GM12892 (cell line): ENCODE data around the gene FBXO22.

ENCODE experiments used
- DNase-seq: peaks from one replicate; pipeline ENCODE4 v3.0.0; 2011; ENCODE audit not compliant: insufficient read length
- FAIRE-seq: peaks from 2 replicates; lab custom pipeline; 2011; peaks lifted over from hg19 to GRCh38; lab: Jason Lieb, UNC
- POLR2A ChIP-seq: IDR thresholded peaks from 2 replicates; pipeline ENCODE4 v1.6.1; 2011; ENCODE audit warnings: low read depth, low read length, control low read depth
- POLR2AphosphoS5 ChIP-seq: IDR thresholded peaks from 2 replicates; pipeline ENCODE4 v1.6.1; 2011; ENCODE audit warnings: low read depth, low read length, control low read depth
- TAF1 ChIP-seq: IDR thresholded peaks from 2 replicates; pipeline ENCODE4 v1.6.1; 2011; ENCODE audit warnings: low read depth, mild to moderate bottlenecking, control low read depth, low read length, borderline replicate concordance

Gene FBXO22

DNA sequence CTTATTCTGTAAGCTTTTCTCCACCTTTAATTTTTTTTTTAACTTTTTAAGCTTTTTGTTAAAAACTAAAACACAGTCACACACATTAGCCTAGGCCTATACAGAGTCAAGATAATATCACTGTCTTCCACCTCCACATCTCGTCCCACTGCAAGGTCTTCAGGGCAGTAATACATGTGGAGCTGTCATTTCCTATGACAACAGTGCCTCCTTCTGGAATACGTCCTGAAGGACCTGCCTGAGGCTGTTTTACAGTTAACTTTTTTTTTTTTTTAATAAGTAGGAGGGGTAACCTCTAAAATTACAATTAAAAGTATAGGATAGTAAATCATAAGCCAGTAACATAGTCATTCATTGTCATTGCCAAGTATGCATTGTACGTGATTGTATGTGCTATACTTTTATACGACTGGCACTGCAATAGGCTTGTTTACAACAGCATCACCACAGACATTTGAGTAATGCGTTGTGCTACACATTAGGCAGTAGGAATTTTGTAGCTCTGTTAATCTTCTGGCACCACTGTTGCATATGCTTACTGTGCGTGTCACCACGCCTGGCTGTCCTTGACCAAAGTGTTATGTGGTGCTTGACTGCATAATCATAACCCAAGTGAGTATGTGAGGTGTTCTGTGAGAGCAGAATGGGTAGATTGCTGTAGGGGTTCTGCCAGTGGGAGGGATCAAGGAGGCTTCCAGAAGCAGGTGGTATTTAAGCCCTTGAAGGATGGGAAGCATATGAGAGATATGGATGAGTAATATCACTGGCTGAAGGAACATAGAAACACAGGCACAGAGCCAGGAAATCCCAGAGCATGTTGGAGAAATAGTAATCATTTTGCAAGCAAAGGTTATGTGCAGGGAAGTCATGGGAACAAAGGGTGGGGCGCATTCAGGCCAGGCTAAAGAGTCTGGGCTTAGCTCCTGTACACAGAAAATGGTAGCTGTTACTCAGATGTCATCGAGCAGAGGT, 18.3 kb downstream of the FBXO22 start:
- no peak for DNase-seq
- TF ChIP-seq POLR2A (no peak), POLR2AphosphoS5 (no peak), TAF1 (no peak)

DNA sequence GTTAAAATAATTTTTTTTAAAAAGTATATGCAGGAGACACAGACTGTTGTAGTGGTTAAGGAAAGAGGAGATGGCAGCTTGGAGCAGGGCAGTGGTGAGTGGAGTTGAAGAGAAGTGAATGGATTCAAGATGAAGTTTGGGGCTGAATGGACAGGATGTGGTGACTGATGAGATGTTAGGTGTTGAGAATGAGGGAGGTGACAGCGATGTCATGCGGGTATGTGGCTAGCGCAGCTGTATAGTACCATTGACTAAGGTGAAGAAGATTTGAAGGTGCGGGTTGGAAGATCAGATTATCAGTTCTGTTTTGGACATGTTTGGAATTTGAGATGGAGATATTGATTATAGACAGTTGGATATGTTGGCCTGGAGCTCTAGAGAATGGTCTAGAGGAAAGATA, 20.1 kb downstream of the FBXO22 start:
- DNase-seq (no peak), FAIRE-seq (no peak)
- no peak for TF ChIP-seq POLR2A
- no peak for TF ChIP-seq POLR2AphosphoS5
- no peak for TF ChIP-seq TAF1

More for the DNA sequence above, 18.3 kb downstream of the FBXO22 start:
- FAIRE-seq = no peak

DNA sequence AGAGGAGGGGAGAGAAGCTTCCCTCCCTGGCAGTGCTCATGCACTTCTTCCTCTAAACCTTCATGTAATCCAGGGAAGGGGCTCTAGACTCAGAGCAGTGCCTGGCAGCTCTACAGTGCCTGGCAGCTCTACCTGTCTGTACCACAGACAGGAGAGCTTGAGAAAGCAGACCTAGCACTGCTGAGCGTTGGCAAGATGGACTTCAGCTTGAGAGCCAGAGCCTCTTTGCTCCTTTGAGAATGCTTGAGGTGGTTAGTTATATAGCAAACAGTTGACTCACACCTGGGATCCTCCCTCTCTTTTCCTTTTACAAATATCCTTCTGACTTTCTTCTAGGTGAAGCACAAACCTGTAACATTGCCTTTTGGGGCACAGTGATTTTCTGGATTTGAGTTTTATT, 20.9 kb downstream of the FBXO22 start:
- no peak for DNase-seq
- FAIRE-seq = no peak
- TF ChIP-seq POLR2AphosphoS5 = no peak
- TF ChIP-seq TAF1 = no peak
- TF ChIP-seq POLR2A = no peak

DNA sequence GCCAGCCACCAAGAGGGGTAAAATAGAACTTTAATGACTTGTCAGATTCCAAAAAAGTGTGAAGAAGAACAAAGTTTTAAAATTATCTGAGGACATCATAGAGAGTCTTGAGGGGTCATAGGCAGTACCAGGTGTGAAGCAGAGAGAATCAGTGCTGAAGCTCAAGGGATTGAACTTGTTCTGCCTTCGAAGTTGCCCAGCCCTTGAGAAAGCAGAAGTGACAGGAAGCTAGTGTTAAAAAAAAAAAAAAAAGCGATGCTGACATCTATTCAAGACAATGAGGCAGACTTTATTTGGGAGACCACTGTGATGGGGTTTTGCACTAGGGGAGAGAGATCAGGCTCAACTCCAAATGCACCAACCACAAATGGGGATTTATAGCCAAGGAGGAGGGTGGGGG, 21.8 kb downstream of the FBXO22 start:
- FAIRE-seq (no peak), DNase-seq (no peak)
- no peak for TF ChIP-seq POLR2AphosphoS5
- TF ChIP-seq POLR2A = no peak
- no peak for TF ChIP-seq TAF1

DNA sequence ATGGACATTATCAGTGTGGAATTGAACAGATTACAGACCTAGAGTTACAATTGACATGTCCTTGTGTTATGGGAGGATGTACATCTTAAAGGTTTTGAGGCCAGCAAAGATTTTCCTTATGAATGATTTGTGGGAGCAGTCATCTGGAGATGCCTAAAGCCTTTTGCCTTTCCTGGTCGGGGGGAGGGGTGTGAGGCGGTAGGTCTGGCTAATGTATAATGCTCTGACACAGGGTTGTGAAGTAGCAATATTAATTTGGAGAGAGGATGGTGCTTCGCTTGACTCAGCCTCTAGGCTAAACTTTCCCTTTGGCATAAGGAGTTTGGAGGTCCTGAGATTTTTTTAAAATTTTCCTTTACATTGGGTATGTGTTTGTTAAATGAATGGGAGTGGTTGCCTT, 23.3 kb downstream of the FBXO22 start:
- TF ChIP-seq TAF1 (no peak), POLR2AphosphoS5 (no peak), POLR2A (no peak)
- FAIRE-seq (no peak), DNase-seq (no peak)

DNA sequence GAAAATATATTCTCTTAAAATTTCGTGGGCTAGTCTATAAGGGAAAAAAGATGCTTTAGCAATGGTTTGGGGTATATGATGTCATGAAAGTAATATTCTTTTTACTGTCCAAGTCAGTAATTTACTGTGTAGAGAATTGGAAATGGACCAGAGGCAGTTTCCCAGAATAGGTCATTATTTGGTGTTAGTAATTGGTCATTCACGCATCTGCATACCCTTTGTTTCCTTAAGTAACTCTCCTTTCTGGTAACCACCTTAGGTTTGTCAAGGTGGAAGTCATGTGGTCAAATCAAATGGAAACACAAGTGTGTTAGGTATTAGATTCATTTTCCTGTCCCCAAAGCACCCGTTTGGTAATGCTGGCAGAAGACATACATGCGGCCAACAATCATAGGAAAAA, 23.9 kb downstream of the FBXO22 start:
- TF ChIP-seq POLR2AphosphoS5 (no peak), POLR2A (no peak), TAF1 (no peak)
- no peak for FAIRE-seq

DNA sequence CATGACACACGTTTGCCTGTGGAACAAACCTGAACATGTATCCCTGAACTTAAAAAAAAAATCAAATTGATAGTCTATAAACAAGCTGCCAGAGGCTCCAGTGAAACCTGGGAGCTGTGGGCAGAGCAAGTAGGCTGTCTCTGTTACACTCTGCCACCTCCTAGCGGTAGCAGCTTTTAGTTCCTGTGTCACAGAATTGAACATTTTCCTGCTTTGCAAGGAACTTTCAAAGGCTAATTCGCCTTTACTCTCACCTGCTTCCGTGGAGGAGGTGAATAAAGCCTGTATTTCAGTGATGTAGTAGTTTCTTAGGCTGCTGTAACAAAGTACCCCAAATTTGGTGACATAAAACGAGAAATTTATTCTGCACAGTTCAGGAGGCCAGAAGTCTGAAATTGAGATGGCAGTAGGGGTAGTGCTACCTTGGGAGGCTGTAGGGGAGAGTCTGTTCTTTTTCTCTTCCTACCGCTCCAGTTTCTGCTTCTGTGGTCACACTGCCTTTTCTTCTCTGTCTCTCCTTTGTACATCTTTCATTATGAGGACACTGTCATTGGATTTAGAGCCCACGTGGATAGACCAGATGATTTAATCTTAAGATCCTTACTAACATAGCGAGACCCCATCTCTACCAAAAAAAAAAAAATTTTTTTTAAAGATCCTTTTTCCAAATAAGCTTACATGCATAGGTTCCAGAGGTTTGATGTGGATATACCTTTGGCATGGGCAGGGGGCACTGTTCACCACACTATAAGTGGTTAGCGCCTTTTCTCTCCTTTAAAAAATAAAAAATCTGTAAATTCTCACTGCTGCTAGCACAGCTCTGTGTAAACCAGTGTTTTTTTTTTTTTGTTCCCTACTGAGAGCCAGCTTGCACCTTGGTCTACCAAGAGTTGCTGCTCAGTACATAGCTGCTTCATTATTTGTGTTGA, 25.3 kb downstream of the FBXO22 start:
- no peak for TF ChIP-seq TAF1
- no peak for TF ChIP-seq POLR2AphosphoS5
- DNase-seq (no peak), FAIRE-seq (peak; percentile 85)

More for the DNA sequence above, 23.9 kb downstream of the FBXO22 start:
- no peak for DNase-seq

DNA sequence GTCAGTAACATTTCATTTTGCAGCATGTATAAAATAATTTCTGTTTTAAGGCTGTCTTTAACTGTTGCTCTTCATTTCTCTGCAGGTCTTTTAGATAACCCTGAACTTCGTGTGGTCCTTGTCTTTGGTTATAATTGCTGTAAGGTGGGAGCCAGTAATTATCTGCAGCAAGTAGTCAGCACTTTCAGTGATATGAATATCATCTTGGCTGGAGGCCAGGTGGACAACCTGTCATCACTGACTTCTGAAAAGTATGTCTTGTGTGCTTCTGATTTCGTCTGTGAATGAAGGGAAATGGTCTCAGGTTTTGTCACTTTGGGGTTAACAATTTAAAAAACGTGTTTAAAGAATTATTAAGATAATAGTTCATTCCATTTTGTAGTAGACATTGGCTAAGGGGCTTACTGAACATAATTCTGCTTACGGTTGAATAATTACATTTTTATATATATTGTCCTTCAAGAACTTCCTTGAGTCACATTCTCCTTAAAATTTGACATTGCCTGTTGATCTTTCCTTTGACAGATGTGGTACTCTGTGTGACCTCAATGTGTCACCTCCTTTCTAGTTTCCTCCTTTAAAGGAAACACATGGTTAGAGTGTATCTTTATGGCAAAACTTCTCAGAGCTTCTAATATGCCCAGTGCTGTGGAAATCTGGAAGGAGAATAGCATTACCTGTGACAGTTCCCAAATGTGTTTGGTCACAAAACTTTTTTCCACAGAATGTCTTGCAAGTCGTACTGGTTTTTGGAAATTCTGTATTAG, 26.3 kb downstream of the FBXO22 start:
- TF ChIP-seq TAF1 (no peak), POLR2A (no peak), POLR2AphosphoS5 (no peak)
- no peak for DNase-seq
- FAIRE-seq = no peak

DNA sequence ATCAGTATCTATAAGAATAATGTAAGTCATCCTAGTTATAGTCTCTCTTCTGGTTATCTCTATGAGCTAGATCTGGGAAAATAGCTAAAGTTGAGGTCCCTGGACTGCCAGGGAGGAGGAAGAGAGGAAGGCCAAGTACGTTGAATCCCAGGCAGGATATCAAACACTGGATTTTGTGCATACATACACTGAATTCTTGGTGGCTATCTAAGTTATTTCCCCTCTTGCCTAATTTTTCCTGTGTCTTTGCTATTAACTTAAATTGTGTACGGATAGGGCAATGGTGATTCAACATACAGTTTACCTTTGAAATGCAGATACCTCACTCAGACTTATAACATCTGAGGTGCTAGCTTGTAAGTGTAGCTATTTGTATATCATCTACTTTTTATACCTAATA, 27.2 kb downstream of the FBXO22 start:
- FAIRE-seq = no peak
- no peak for DNase-seq
- TF ChIP-seq POLR2AphosphoS5 = no peak
- TF ChIP-seq TAF1 = no peak
- TF ChIP-seq POLR2A = no peak

DNA sequence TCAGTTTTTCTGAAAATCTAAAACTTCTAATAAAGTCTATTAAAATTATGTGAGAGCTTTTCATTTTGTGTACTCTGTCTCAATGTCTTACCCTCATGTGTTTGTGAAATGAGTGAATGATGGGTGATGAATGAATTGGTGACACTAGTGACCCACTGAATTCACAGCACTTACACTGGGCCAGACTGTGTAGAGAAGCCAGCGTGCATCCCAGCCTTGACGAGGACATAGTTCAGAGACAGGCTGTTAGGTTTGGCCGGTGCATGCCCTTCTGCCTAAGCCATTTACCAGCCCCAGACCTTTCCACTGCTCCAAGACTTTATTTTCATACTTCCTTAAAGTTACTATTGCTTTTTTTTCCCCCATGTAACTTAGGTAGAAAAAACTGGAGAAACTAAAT, 38.8 kb downstream of the FBXO22 start:
- FAIRE-seq = no peak
- TF ChIP-seq POLR2A = no peak
- TF ChIP-seq TAF1 = no peak
- TF ChIP-seq POLR2AphosphoS5 = no peak
- no peak for DNase-seq

DNA sequence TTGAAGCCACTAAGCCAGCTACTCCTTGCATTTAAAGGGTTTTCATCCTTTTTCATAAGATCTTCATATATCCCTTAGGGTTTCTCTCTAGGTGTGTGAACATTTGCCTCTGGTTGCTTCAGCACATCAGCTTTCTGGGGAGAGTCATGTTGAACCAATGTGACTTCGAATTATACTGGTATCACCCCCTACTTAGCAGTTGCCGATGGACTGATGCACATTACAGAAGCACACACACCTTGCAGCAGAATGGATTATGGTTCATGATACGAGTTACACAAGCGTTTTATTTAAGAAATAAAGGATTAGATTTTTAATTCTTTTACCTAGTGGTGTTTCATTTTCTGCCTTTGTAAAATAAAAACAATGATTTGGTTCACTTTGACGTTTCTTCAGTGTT, 39.6 kb downstream of the FBXO22 start:
- no peak for DNase-seq
- no peak for FAIRE-seq
- no peak for TF ChIP-seq POLR2A
- no peak for TF ChIP-seq TAF1
- TF ChIP-seq POLR2AphosphoS5 = no peak

DNA sequence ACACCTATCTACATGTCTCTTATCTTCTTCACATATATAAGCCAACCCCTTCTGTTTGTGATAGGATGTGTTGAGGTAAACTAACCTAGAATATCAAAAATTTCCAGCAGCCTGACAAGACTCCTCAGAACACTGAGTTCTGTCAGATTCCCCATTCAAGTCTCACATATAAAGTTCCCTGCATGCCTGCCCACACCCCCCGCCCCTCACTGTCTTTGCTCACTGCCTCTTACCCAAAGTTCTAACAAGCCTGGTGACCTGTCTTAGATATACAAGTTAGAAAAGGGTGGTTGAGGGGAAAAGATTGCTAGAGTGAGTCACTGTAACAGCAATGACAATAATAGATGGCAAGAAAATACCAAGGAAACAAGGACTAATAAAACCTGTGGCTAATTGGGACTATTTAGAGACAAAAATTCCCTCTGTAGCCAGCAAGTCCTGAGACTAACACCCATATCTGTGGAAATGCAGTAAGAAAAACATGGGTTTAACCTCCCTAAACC, 40.1 kb downstream of the FBXO22 start:
- FAIRE-seq (no peak), DNase-seq (no peak)
- TF ChIP-seq POLR2AphosphoS5 (no peak), TAF1 (no peak), POLR2A (no peak)
